Tibial artery (tissue), 4 donors: ENCODE results near the gene SRMS.

Experiments used
- DNase-seq, 2 donors: peaks; one replicate each; pipeline ENCODE4 v3.0.0-alpha.2; 2019
- H3K27ac ChIP-seq, 2 donors: fragments of 200-600 bp; sonication (generic) in 1 of 2; 1 replicate in 1 of 2; 2 replicates in 1 of 2; pipeline ENCODE4 v1.5.1; 2018 to 2019; ENCODE audit warnings: mild to moderate bottlenecking in 1 of 2
- H3K27me3 ChIP-seq, 2 donors: fragments of 200-600 bp; sonication (generic) in 1 of 2; one replicate each; pipeline versions ENCODE4 v1.5.1 to v1.6.0; 2016 to 2019
- H3K36me3 ChIP-seq, 3 donors: fragments of 200-600 bp; sonication (generic) in 2 of 3; one replicate each; pipeline ENCODE4 v1.5.1; 2016 to 2019; ENCODE audit warnings: mild to moderate bottlenecking in 2 of 3
- H3K4me1 ChIP-seq, 4 donors: fragments of 200-600 bp; sonication (generic) in 2 of 4; 1 replicate in 3 of 4; 2 replicates in 1 of 4; pipeline ENCODE4 v1.5.1; 2016 to 2019
- H3K4me3 ChIP-seq, 2 donors: fragments of 200-600 bp; sonication (generic) in 1 of 2; 1 replicate in 1 of 2; 2 replicates in 1 of 2; pipeline ENCODE4 v1.5.1; 2018 to 2019; ENCODE audit warnings: mild to moderate bottlenecking in 2 of 2
- H3K9me3 ChIP-seq, 3 donors: fragments of 200-600 bp; sonication (generic) in 1 of 3; one replicate each; pipeline ENCODE4 v1.5.1; 2016 to 2019
- intact Hi-C: fragments of 100-400 bp; cut with DNase I; formaldehyde crosslinking; loops from one replicate; pipeline ENCODE4 v1.15.0; 2023; ENCODE audit warnings: low total_unique reads
- TF ChIP-seq, protein P1 (sequence below), 2 experiments: fragments of 200-600 bp in 1 of 2; fragments of 450-650 bp in 1 of 2; IDR thresholded peaks; one replicate each; pipeline ENCODE4 v1.5.1; 2017 to 2019; ENCODE audit warnings: antibody characterized with exemption in 2 of 2, mild to moderate bottlenecking in 1 of 2, moderate library complexity in 1 of 2

SRMS gene

DNA sequence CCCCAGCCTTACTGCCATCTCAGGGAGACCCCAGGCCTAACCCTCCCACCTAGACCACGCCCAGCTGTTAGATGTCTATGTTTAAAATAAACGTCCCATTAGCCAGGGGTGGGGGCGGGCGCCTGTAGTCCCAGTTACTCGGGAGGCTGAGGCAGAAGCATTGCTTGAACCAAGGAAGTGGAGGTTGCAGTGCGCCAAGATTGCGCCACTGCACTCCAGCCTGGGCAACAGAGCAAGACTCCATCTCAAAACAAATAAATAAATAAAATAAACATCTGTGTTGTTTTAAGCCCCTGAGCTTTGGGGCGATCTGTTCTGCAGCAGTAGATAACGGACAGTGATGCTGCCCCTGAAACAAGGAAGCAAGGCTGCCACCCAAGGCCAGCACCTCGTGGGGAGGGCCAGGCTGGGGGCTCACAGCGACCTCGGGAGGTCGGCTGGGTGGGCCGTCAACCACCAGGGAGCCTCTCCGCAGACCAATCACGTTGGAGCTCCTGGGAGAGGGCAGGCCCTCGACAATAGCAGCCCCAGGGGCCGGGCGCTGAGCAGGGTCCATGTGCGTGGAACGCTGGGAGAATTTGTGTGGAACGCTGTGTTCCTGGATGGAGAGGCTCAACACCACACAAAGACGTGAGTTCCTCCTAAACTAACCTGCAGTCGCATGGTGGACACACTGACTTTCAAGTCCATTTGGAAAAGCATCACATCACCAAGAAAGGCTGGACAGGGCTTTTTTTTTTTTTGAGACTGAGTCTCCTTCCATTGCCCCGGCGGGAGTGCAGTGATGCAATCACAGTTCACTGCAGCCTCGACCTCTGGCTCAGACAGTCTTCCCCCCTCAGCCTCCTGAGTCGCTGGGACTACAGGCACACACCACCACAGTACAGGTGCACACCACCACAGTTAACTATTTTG is 27.5 kb upstream of the SRMS start:
- H3K4me3 ChIP-seq = peak overlapping the region in 1 of 2 donors; percentile 98
- no peak for DNase-seq
- H3K27ac ChIP-seq = no peak overlapping the region
- H3K4me1 ChIP-seq = peaks cover 0 to 18% (median 15%) of the 10 kb centered on the region in 4 donors
- H3K9me3 ChIP-seq = no peaks in the 10 kb centered on the region
- peaks cover 0 to 5% (median 0%) of the 10 kb centered on the region in 3 donors for H3K36me3 ChIP-seq
- TF ChIP-seq, protein P1, sequence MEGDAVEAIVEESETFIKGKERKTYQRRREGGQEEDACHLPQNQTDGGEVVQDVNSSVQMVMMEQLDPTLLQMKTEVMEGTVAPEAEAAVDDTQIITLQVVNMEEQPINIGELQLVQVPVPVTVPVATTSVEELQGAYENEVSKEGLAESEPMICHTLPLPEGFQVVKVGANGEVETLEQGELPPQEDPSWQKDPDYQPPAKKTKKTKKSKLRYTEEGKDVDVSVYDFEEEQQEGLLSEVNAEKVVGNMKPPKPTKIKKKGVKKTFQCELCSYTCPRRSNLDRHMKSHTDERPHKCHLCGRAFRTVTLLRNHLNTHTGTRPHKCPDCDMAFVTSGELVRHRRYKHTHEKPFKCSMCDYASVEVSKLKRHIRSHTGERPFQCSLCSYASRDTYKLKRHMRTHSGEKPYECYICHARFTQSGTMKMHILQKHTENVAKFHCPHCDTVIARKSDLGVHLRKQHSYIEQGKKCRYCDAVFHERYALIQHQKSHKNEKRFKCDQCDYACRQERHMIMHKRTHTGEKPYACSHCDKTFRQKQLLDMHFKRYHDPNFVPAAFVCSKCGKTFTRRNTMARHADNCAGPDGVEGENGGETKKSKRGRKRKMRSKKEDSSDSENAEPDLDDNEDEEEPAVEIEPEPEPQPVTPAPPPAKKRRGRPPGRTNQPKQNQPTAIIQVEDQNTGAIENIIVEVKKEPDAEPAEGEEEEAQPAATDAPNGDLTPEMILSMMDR (IDR thresholded peaks at IDR 0.05) = no peak
- peaks cover 0 to 24% of the 10 kb centered on the region in 2 donors for H3K27me3 ChIP-seq
- intact Hi-C loops = no loop called here

DNA sequence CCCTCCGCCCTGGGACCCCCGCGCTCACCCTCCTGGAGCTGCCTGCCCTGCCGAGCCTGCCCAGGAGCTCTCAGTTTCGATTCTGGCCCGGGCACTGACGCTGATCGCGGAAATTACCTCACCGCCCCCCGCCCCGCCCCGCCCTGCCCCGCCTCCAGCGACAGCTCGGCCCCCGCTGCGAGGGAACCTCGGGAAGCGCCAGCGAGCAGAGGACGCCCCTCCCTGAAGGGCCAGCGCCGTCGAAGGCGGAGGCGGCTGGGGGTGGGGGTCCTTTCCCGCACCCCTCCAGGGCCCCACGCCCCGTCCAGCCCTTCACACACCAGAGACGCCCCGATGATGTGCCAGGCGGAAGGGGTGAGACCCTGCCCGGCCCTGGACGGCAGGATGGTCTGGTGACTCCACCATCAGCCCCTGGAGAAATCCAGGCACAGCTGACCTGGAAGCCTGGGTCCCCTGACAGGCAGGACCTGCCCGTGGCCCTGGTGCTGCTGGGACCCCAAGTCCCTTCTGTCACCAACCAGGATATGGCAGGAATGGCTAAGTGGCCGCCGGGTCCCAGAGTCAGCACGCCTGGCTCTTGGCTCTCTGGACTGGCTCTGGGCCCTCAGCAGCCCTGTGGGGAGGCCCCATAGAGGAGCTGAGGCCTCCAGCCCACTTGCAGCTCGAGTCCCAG is 26.7 kb upstream of the SRMS start, which contains the start of gene HELZ2:
Gene HELZ2 (minus strand): TSS at position 84 of the 673 bp plus-strand sequence. CDS start 1,854 bp downstream, outside the sequence.
- Histone ChIP-seq H3K4me3 (peak within 1 kb of the TSS; percentile 64 to 98), H3K9me3 (no peaks in the 10 kb centered on the region), H3K27ac (peak within 1 kb of the TSS; percentile 64 to 80), H3K4me1 (peaks cover 0 to 18% (median 15%) of the 10 kb centered on the region in 4 donors), H3K36me3 (peaks cover 0 to 5% (median 0%) of the 10 kb centered on the region in 3 donors), H3K27me3 (peaks cover 0 to 20% of the 10 kb centered on the region in 2 donors)
- intact Hi-C loops = no loop called here
- peak; percentile 68 to 84 for DNase-seq
- TF ChIP-seq, protein P1 (IDR thresholded peaks at IDR 0.05) = no peak

DNA sequence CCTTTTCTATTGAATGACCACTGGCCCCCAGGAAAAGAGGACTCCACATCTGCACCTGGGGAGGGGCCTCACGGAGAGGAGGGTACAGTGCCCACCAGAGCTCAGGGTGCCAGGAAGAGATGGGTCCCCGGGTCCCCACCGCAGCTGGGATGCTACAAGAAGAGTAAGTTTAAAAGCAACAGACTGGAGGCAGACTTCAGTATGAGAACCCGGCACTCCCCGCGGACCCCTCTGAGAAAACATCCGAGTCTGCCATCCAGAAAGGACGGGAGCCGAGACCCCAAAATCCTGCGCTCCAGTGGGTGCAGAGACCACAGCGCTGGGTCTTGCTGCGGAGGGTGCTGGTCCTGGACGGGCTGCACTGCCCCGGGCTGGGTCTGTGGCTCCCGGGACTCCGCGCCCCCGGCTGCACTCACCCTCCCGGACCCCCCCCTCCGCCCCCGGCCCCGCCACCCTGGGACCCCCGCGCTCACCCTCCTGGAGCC is 26.1 kb upstream of the SRMS start:
- TF ChIP-seq, protein P1 (IDR thresholded peaks at IDR 0.05) = no peak
- peaks cover 0 to 18% (median 15%) of the 10 kb centered on the region in 4 donors for H3K4me1 ChIP-seq
- peaks cover 0 to 14% of the 10 kb centered on the region in 2 donors for H3K27me3 ChIP-seq
- H3K27ac ChIP-seq = peak overlapping the region; percentile 64 to 80
- intact Hi-C loops = no loop called here
- peak overlapping the region; percentile 64 to 98 for H3K4me3 ChIP-seq
- no peak for DNase-seq
- H3K9me3 ChIP-seq = no peaks in the 10 kb centered on the region
- peaks cover 0 to 5% (median 0%) of the 10 kb centered on the region in 3 donors for H3K36me3 ChIP-seq

DNA sequence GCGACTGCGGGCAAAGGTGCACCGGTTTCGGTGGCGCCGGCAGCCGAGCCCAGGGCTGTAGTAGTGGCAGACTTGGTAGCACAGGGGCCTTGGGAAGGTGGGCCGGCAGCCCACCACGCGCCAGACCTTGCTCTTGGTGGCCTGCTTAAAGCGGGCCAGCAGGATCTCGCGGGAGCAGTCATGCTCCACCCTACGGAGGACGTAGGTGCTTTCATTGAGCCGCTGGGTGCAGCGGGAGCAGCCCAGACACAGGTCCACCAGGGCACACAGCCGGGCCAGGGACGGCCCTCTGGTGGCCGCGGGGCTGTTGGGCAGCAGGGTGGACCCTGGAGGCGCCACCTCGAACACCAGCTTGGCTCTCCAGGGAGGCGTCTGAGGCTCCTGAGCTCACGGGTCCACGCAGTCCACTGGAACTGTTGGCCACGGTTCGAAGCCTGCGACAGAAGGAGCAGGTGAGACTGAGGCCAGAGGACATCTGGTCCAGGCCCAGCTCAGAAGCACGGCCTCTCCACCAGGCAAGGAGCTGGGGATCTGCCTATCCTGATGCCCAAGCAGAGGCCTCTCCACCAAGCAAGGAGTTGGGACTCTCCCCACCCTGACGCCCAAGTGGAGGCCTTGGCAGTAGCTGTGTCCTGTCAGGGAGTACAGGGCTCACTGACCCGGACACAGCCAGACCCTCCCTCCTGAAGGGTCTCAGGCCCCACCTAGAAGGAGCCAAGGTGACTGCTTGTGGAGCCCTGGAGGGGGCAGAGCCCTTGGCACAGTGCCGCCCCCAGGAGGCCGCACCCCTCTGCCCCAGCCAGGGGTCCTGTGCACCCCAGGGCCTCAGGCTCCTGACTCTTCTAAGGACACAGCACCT is 25.5 kb upstream of the SRMS start:
- intact Hi-C loops = no loop called here
- H3K27ac ChIP-seq = peak overlapping the region; percentile 64 to 80

More for the DNA sequence above, 25.5 kb upstream of the SRMS start:
- TF ChIP-seq, protein P1 (IDR thresholded peaks at IDR 0.05) = no peak
- H3K27me3 ChIP-seq = peaks cover 0 to 9% of the 10 kb centered on the region in 2 donors
- peak overlapping the region; percentile 64 to 98 for H3K4me3 ChIP-seq
- H3K9me3 ChIP-seq = no peaks in the 10 kb centered on the region
- peaks cover 0 to 18% (median 15%) of the 10 kb centered on the region in 4 donors for H3K4me1 ChIP-seq
- H3K36me3 ChIP-seq = peaks cover 0 to 5% (median 0%) of the 10 kb centered on the region in 3 donors
- DNase-seq = no peak
